ENCODE data around the gene MYH6. TPM values are rescaled to one million over a fixed set of nuclear protein-coding genes. Genes with fewer than 3 reads are reported as not detected.
A peak's percentile ranks its signal among the peaks of the same experiment; 100 is the strongest.

The MYH6 gene
- total RNA-seq, 1 donor from 2014 or later: 0.30 TPM

- no peak for DNase-seq
These were observed 52.1 kb downstream of the MYH6 start for GRCh38 chr14:23355871-23356435.

GRCh38 chr14:23354990-23355389 is 53.1 kb downstream of the MYH6 start:
- DNase-seq: no peak

GRCh38 chr14:23353433-23353780 is 54.7 kb downstream of the MYH6 start:
- DNase-seq: no peak

- peak; percentile 86 for DNase-seq
These were observed 55.3 kb downstream of the MYH6 start, which contains the start of gene SLC22A17 for GRCh38 chr14:23352506-23353432. TSS of gene SLC22A17 (minus strand) at chr14:23352887.

- DNase-seq: no peak
These were observed 56.2 kb downstream of the MYH6 start for GRCh38 chr14:23351681-23352505.

GRCh38 chr14:23349156-23349845 is 58.8 kb downstream of the MYH6 start:
- no peak for DNase-seq

- DNase-seq: no peak
These were observed 59.8 kb downstream of the MYH6 start for GRCh38 chr14:23348297-23348655.

GRCh38 chr14:23347406-23348296 is 60.4 kb downstream of the MYH6 start:
- DNase-seq: no peak

- DNase-seq: no peak
These were observed 61.2 kb downstream of the MYH6 start for GRCh38 chr14:23346693-23347405.

GRCh38 chr14:23345987-23346692 is 61.9 kb downstream of the MYH6 start:
- DNase-seq: no peak

- DNase-seq: no peak
These were observed 63.6 kb downstream of the MYH6 start for GRCh38 chr14:23344481-23344880.

GRCh38 chr14:23339506-23340268 is 68.4 kb downstream of the MYH6 start:
- no peak for DNase-seq

- DNase-seq: no peak
These were observed 72.5 kb downstream of the MYH6 start for GRCh38 chr14:23335623-23336022.

Small RNAs within 50 kb of the gene (small RNA-seq; reads per million reads assigned to genes)
- gene MIR208A (ENCODE audit: low replicate concordance): not detected
- 1.6 reads per million, percentile 84 among the genes with 10 or more reads in this experiment for gene MIR208B (ENCODE audit: low replicate concordance)

Other genes with a start within 250 kb of the MYH6 start
- 27.5 TPM for gene SLC7A8, start 224.6 kb downstream of the MYH6 start, total RNA-seq
- not detected for gene RNF212B, start 170.3 kb downstream of the MYH6 start, total RNA-seq
- 4.0 TPM for gene HOMEZ, start 122.1 kb downstream of the MYH6 start, total RNA-seq
- gene PPP1R3E, start 105.4 kb downstream of the MYH6 start, total RNA-seq: 6.0 TPM
- gene BCL2L2, start 101.4 kb downstream of the MYH6 start, total RNA-seq: 18.7 TPM
- 65.8 TPM for gene PABPN1, start 86.8 kb downstream of the MYH6 start, total RNA-seq
- 13.1 TPM for gene SLC22A17, start 55.4 kb downstream of the MYH6 start, total RNA-seq
- 24.1 TPM for gene EFS, start 43.1 kb downstream of the MYH6 start, total RNA-seq
- not detected for gene IL25, start 35.5 kb downstream of the MYH6 start, total RNA-seq
- gene CMTM5, start 31.2 kb downstream of the MYH6 start, total RNA-seq: 2.7 TPM
- 84.4 TPM for gene MYH7, start 27.4 kb upstream of the MYH6 start, total RNA-seq
- gene NGDN, start 61.4 kb upstream of the MYH6 start, total RNA-seq: 58.2 TPM
- gene ZFHX2, start 143.5 kb upstream of the MYH6 start, total RNA-seq: 0.39 TPM
- 9.4 TPM for gene THTPA, start 148.0 kb upstream of the MYH6 start, total RNA-seq
- 32.8 TPM for gene AP1G2, start 159.5 kb upstream of the MYH6 start, total RNA-seq
- gene JPH4, start 170.5 kb upstream of the MYH6 start, total RNA-seq: 0.39 TPM
- not detected for gene DHRS2, start 228.1 kb upstream of the MYH6 start, total RNA-seq

Measured in skin of body (tissue), 3 donors.